ENCODE data around the gene ST8SIA1.
"Not testable (repeated sequence)": the region's sequence is repeated elsewhere in the genome, so short reads cannot be mapped to it uniquely, and the experiment has no call there.

The ST8SIA1 gene

DNA sequence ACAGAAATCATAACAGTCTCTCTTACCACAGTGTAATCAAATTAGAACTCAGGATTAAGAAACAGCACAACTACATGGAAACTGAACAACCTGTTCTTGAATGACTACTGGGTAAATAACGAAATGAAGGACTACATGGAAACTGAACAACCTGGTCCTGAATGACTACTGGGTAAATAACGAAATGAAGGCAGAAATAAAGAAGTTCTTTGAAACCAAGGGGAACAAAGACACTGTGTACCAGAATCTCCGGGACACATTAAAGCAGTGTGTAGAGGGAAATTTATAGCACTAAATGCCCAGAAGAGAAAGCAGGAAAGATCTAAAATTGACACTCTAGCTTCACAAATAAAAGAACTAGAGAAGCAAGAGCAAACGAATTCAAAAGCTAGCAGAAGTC is 185.2 kb downstream of the ST8SIA1 start:
- not testable (repeated sequence) for DNase-seq

- not testable (repeated sequence) for DNase-seq
Measured at GRCh38 chr12:22146686-22147085, 187.8 kb downstream of the ST8SIA1 start.

Measured in NCI-H1436 (cell line).